HepG2 (cell line): ENCODE results near the gene CD68. TPM values are rescaled to one million over a fixed set of nuclear protein-coding genes. Genes with fewer than 3 reads are reported as not detected.
A peak's percentile ranks its signal among the peaks of the same experiment; 100 is the strongest.

Experiments
- AGO1 ChIP-seq: fragments of 200-400 bp; formaldehyde crosslinking; IDR thresholded peaks from 2 replicates; pipeline ENCODE4 v1.6.1; 2017; ENCODE audit warnings: mild to moderate bottlenecking, low read depth, low read length, moderate library complexity; ENCODE audit not compliant: poor library complexity, severe bottlenecking
- BRD4 ChIP-seq: sonication (generic); formaldehyde crosslinking; IDR thresholded peaks from 2 replicates; pipeline ENCODE4 v1.4.0; 2020; ENCODE audit warnings: missing genetic modification reagents
- FLYWCH1 ChIP-seq: sonication (generic); formaldehyde crosslinking; IDR thresholded peaks from 2 replicates; pipeline ENCODE4 v1.8.1; 2023; ENCODE audit warnings: mild to moderate bottlenecking, missing genetic modification reagents
- HDAC1 ChIP-seq: sonication (generic); formaldehyde crosslinking; IDR thresholded peaks from 2 replicates; pipeline ENCODE4 v1.5.1; 2020; ENCODE audit warnings: mild to moderate bottlenecking, missing genetic modification reagents
- JDP2 ChIP-seq: sonication (generic); formaldehyde crosslinking; IDR thresholded peaks from 2 replicates; pipeline ENCODE4 v1.8.1; 2022; ENCODE audit warnings: missing genetic modification reagents, borderline replicate concordance
- NFIC ChIP-seq: IDR thresholded peaks from 2 replicates; pipeline ENCODE4 v1.6.1; 2012; ENCODE audit warnings: mild to moderate bottlenecking, low read length, inconsistent platforms
- NFKBIZ ChIP-seq: IDR thresholded peaks from 2 replicates; pipeline ENCODE4 v1.6.1; 2018; ENCODE audit warnings: missing genetic modification reagents, missing compliant biosample characterization
- SCMH1 ChIP-seq: sonication (generic); formaldehyde crosslinking; IDR thresholded peaks from 2 replicates; pipeline ENCODE4 v1.9.0; 2021; ENCODE audit warnings: missing genetic modification reagents, mild to moderate bottlenecking, borderline replicate concordance
- SP1 ChIP-seq, 2 experiments: fragments of 450-650 bp in 1 of 2; sonication (generic) in 1 of 2; formaldehyde crosslinking in 1 of 2; IDR thresholded peaks; 2 replicates each; pipeline versions ENCODE4 v1.4.0 to v1.6.1; 2016 to 2020; ENCODE audit warnings: missing genetic modification reagents in 1 of 2
- SSRP1 ChIP-seq: IDR thresholded peaks from 2 replicates; pipeline ENCODE4 v1.6.1; 2016; ENCODE audit warnings: control low read depth
- ZFP36L2 ChIP-seq: sonication (generic); formaldehyde crosslinking; IDR thresholded peaks from 2 replicates; pipeline ENCODE4 v1.4.0; 2020; ENCODE audit warnings: missing genetic modification reagents
- ZFP37 ChIP-seq: sonication (generic); formaldehyde crosslinking; IDR thresholded peaks from 2 replicates; pipeline ENCODE4 v1.4.0; 2020; ENCODE audit warnings: missing genetic modification reagents, borderline replicate concordance
- ZNF256 ChIP-seq: sonication (generic); formaldehyde crosslinking; conservative IDR thresholded peaks from 2 replicates; pipeline ENCODE4 v1.4.0; 2020; ENCODE audit warnings: missing genetic modification reagents
- ZNF292 ChIP-seq: sonication (generic); formaldehyde crosslinking; IDR thresholded peaks from 2 replicates; pipeline ENCODE4 v1.8.1; 2022; ENCODE audit warnings: mild to moderate bottlenecking, low read depth, missing genetic modification reagents, borderline replicate concordance
- ZNF441 ChIP-seq: sonication (generic); formaldehyde crosslinking; IDR thresholded peaks from 2 replicates; pipeline ENCODE4 v1.7.0; 2021; ENCODE audit warnings: missing genetic modification reagents, borderline replicate concordance
- ZNF510 ChIP-seq: sonication (generic); formaldehyde crosslinking; IDR thresholded peaks from 2 replicates; pipeline ENCODE4 v1.4.0; 2020; ENCODE audit warnings: low read depth, mild to moderate bottlenecking, missing genetic modification reagents
- ZNF713 ChIP-seq: sonication (generic); formaldehyde crosslinking; IDR thresholded peaks from 2 replicates; pipeline ENCODE4 v1.4.0; 2020; ENCODE audit warnings: mild to moderate bottlenecking, missing genetic modification reagents
- ZNF878 ChIP-seq: sonication (generic); formaldehyde crosslinking; IDR thresholded peaks from 2 replicates; pipeline ENCODE4 v1.8.1; 2023; ENCODE audit warnings: mild to moderate bottlenecking, missing genetic modification reagents, moderate library complexity
- ZNF879 ChIP-seq: sonication (generic); formaldehyde crosslinking; IDR thresholded peaks from 2 replicates; pipeline ENCODE4 v1.8.1; 2023; ENCODE audit warnings: missing genetic modification reagents
- ZSCAN9 ChIP-seq: IDR thresholded peaks from 2 replicates; pipeline ENCODE4 v1.6.1; 2016; ENCODE audit warnings: borderline replicate concordance
- polyA plus RNA-seq, 8 experiments: library from polyadenylated mRNA; depleted of rRNA in 3 of 8; stranded (reverse) in 7 of 8; unstranded in 1 of 8; fragments of >200 nt; fragmentation: Illumina TruSeq in 4 of 8; extraction: Trizol in 4 of 8; gene quantifications; 2 replicates each; pipeline versions ENCODE4 v1.2.1 to v1.2.3, GENCODE V29; 2011 to 2016; ENCODE audit warnings: low read depth in 4 of 8, missing spikeins in 1 of 8, mixed read lengths in 1 of 8; ENCODE audit not compliant: insufficient read depth in 1 of 8
- total RNA-seq, 5 experiments: library from RNA; depleted of rRNA; stranded (reverse); fragments of >200 nt; fragmentation: Illumina TruSeq; extraction: Trizol; gene quantifications; 2 replicates each; pipeline ENCODE4 v1.2.3, GENCODE V29; 2016; ENCODE audit warnings: low read depth in 1 of 5
- TF ChIP-seq, protein P1 (sequence below): sonication (generic); formaldehyde crosslinking; IDR thresholded peaks from 2 replicates; pipeline ENCODE4 v1.9.0; 2021; ENCODE audit warnings: missing genetic modification reagents, borderline replicate concordance
- TF ChIP-seq, protein P2 (sequence below): sonication (generic); formaldehyde crosslinking; IDR thresholded peaks from 2 replicates; pipeline ENCODE4 v1.8.1; 2023; ENCODE audit warnings: missing genetic modification reagents, mild to moderate bottlenecking, borderline replicate concordance
- TF ChIP-seq, protein P3 (sequence below): sonication (generic); formaldehyde crosslinking; IDR thresholded peaks from 2 replicates; pipeline ENCODE4 v1.5.1; 2020; ENCODE audit warnings: missing genetic modification reagents, mild to moderate bottlenecking, borderline replicate concordance
- TF ChIP-seq, protein P4 (sequence below): sonication (generic); formaldehyde crosslinking; IDR thresholded peaks from 2 replicates; pipeline ENCODE4 v1.4.0; 2020; ENCODE audit warnings: missing genetic modification reagents

Gene CD68
- total and polyA plus RNA-seq, 2 of the 13 experiments (the other 11 are each of a cell fraction or from before 2014, with no cell fraction given) = 10.3 to 104 TPM

DNA sequence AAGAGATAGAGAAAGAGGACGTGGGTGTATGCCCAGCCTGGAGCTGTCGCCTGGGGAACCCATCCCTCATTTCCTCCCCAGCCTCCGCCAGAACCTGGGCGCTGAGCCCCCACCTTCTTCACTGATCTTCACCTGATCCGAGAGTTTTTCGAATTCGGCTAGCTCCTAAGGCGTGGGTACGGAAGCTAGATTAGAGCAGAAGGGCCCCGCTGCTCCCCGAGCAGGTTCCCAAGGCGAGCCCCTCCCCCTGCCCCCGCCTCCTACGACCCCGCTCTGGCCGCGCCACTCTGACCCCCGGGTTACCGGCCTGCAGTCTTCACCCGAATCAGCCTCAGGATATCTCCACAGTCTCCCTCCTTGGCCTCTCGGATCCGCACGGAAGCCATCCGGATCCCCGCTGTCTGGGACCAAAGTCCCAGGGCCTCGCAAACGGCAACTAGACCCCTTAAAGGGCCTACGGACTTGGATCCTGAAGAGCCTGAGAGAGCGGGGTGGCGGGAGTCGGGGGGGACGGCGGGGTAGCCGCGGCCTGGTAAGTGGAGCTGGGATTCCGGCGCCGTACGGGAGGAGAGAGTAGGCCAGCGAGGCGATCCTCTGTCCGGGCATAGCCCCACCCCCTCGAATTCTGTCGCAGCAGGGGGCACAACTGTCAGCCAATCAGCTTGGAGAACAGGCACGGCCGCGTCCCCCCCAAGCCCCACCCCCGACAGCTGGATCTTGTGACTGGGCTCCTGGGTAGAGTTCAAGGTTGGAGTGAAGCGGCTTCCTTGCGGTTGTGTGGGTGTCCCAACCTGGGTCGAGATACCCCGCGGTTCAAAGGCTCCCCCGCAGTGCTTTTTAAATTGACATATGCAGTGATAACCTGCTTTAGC is 48.0 kb downstream of the CD68 start, which contains the start of gene SAT2 (continued):
- TF ChIP-seq, protein P1, sequence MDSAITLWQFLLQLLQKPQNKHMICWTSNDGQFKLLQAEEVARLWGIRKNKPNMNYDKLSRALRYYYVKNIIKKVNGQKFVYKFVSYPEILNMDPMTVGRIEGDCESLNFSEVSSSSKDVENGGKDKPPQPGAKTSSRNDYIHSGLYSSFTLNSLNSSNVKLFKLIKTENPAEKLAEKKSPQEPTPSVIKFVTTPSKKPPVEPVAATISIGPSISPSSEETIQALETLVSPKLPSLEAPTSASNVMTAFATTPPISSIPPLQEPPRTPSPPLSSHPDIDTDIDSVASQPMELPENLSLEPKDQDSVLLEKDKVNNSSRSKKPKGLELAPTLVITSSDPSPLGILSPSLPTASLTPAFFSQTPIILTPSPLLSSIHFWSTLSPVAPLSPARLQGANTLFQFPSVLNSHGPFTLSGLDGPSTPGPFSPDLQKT (CRISPR knock-in tag) = no peak
- TF ChIP-seq ZNF510 (CRISPR knock-in tag) (no peak), SCMH1 (CRISPR knock-in tag) (no peak), ZNF879 (CRISPR knock-in tag) (no peak), ZNF878 (CRISPR knock-in tag) (no peak), BRD4 (CRISPR knock-in tag) (no peak; the same call in 1 of the 2 replicates), ZNF256 (CRISPR knock-in tag) (no peak), NFKBIZ (CRISPR knock-in tag) (no peak), ZFP36L2 (CRISPR knock-in tag) (no peak), ZFP37 (CRISPR knock-in tag) (0 out of 2 replicates have a peak, but pooled peaks have one; percentile 25), ZNF713 (CRISPR knock-in tag) (no peak), ZNF292 (CRISPR knock-in tag) (peak; percentile 65; the same call in 1 of the 2 replicates), JDP2 (no peak), HDAC1 (peak; percentile 71), ZSCAN9 (CRISPR knock-in tag) (peak; percentile 61; the same call in 1 of the 2 replicates), SSRP1 (no peak), ZNF441 (no peak; the same call in 1 of the 2 replicates), NFIC (no peak), AGO1 (no peak), FLYWCH1 (CRISPR knock-in tag) (no peak), SP1 (IDR thresholded peaks at IDR 0.05) (no peak), SP1 (CRISPR knock-in tag; IDR thresholded peaks at IDR 0.05) (peak; percentile 75; the same call in 1 of the 2 replicates)
- TF ChIP-seq, protein P2, sequence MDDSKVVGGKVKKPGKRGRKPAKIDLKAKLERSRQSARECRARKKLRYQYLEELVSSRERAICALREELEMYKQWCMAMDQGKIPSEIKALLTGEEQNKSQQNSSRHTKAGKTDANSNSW (CRISPR knock-in tag) = no peak
- TF ChIP-seq, protein P3, sequence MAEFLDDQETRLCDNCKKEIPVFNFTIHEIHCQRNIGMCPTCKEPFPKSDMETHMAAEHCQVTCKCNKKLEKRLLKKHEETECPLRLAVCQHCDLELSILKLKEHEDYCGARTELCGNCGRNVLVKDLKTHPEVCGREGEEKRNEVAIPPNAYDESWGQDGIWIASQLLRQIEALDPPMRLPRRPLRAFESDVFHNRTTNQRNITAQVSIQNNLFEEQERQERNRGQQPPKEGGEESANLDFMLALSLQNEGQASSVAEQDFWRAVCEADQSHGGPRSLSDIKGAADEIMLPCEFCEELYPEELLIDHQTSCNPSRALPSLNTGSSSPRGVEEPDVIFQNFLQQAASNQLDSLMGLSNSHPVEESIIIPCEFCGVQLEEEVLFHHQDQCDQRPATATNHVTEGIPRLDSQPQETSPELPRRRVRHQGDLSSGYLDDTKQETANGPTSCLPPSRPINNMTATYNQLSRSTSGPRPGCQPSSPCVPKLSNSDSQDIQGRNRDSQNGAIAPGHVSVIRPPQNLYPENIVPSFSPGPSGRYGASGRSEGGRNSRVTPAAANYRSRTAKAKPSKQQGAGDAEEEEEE = no peak
- TF ChIP-seq, protein P4, sequence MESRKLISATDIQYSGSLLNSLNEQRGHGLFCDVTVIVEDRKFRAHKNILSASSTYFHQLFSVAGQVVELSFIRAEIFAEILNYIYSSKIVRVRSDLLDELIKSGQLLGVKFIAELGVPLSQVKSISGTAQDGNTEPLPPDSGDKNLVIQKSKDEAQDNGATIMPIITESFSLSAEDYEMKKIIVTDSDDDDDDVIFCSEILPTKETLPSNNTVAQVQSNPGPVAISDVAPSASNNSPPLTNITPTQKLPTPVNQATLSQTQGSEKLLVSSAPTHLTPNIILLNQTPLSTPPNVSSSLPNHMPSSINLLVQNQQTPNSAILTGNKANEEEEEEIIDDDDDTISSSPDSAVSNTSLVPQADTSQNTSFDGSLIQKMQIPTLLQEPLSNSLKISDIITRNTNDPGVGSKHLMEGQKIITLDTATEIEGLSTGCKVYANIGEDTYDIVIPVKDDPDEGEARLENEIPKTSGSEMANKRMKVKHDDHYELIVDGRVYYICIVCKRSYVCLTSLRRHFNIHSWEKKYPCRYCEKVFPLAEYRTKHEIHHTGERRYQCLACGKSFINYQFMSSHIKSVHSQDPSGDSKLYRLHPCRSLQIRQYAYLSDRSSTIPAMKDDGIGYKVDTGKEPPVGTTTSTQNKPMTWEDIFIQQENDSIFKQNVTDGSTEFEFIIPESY = no peak
